ENCODE data around the gene PPFIBP1. TPM values are rescaled to one million over a fixed set of nuclear protein-coding genes. Genes with fewer than 3 reads are reported as not detected.
A peak's percentile ranks its signal among the peaks of the same experiment; 100 is the strongest.

Gene PPFIBP1
- total and polyA plus RNA-seq, 2 donors (not counting 1 experiment from before 2014, with no cell fraction given), result 3.3 to 15.0 TPM

GRCh38 chr12:27709212-27709931 is 185.4 kb downstream of the PPFIBP1 start:
- peak overlapping the region; percentile 97 for H3K4me3 Mint-ChIP-seq
- Histone ChIP-seq H2AFZ (ENCODE audit: insufficient read depth, low read depth, low read length, poor library complexity, severe bottlenecking) (peak overlapping the region; percentile 95), H3K79me2 (ENCODE audit: control insufficient read depth, insufficient read depth, low read length) (peaks cover 41% of the 10 kb centered on the region), H3K27me3 (replicated peaks in 1 of 4; ENCODE audit: control extremely low read depth in 1 of 4, control insufficient read depth in 3 of 4, insufficient read depth in 4 of 4, low read length in 3 of 4) (peaks cover 0 to 4% (median 0%) of the 10 kb centered on the region in 4 experiments), H3K4me3 (ENCODE audit: control extremely low read depth in 1 of 5, extremely low read depth in 1 of 5, insufficient read depth in 1 of 5, low read depth in 2 of 5, low read length in 4 of 5) (peak overlapping the region in 4 of 5 experiments; percentile 71 to 96 (median 91)), H3K36me3 (replicated peaks in 1 of 2; ENCODE audit: control extremely low read depth in 1 of 2, control insufficient read depth in 1 of 2, extremely low read depth in 1 of 2, insufficient read depth in 2 of 2, low read length in 1 of 2) (no peaks in the 10 kb centered on the region), H3K9me3 (ENCODE audit: control extremely low read depth in 1 of 3, control insufficient read depth in 2 of 3, insufficient read depth in 1 of 3, low read length in 2 of 3) (peaks cover 0 to 4% (median 0%) of the 10 kb centered on the region in 3 donors), H4K20me1 (ENCODE audit: control insufficient read depth, insufficient read depth, low read length, poor library complexity, severe bottlenecking) (peaks cover 10% of the 10 kb centered on the region), H3K4me1 (ENCODE audit: control insufficient read depth in 2 of 2, insufficient read depth in 2 of 2, low read length in 2 of 2) (peaks cover 12 to 16% of the 10 kb centered on the region in 2 donors), H3K9ac (ENCODE audit: low read length) (peak overlapping the region; percentile 79), H3K4me2 (replicated peaks; ENCODE audit: low read depth, low read length, poor library complexity, severe bottlenecking) (peak overlapping the region; percentile 80), H3K27ac (ENCODE audit: low read length in 2 of 2) (no peak overlapping the region)
- ATAC-seq (ENCODE audit: low read depth) (no peak), DNase-seq (no peak)
- H3K27ac Mint-ChIP-seq, result no peak overlapping the region
- ChIA-PET POLR2A (interaction anchor here (1.8 kb wide), 1 partner anchor 71 kb away, joined by 9 read pairs; the partner anchor contains the start of genes KLHL42 and MANSC4), CTCF (interaction anchor here (1.2 kb wide), 1 partner anchor 275 kb away, joined by 3 read pairs; no protein-coding TSS in a partner anchor)
- TF ChIP-seq CTCF (IDR thresholded peaks at IDR 0.05) (no peak), EZH2 (IDR thresholded peaks at IDR 0.05; ENCODE audit: borderline replicate concordance, insufficient read depth, low read depth, low read length, poor library complexity, severe bottlenecking) (no peak)
- no peaks in the 10 kb centered on the region for H3K9me3 Mint-ChIP-seq (ENCODE audit: insufficient read depth)
- 80% methylated on average over 9 of the region's 12 CpGs for WGBS (ENCODE audit: insufficient coverage)
- peaks cover 31% of the 10 kb centered on the region for H3K4me1 Mint-ChIP-seq
- peaks cover 7% of the 10 kb centered on the region for H3K27me3 Mint-ChIP-seq
- intact Hi-C loops (cut with micrococcal nuclease), result no loop called here
